NT2/D1 (cell line): ENCODE measurements around the gene COL26A1.
"Not testable (repeated sequence)": the region's sequence is repeated elsewhere in the genome, so short reads cannot be mapped to it uniquely, and the experiment has no call there.

Experiments used
- DNase-seq: peaks from one replicate; pipeline ENCODE4 v3.0.0-alpha.2; 2011; ENCODE audit warnings: low read depth, low spot score
- H3K27me3 ChIP-seq: 2 replicates; pipeline ENCODE4 v1.6.0; 2011; ENCODE audit warnings: mild to moderate bottlenecking; ENCODE audit not compliant: insufficient read length, insufficient read depth
- H3K36me3 ChIP-seq: 2 replicates; pipeline ENCODE4 v1.6.1; 2011; ENCODE audit warnings: mild to moderate bottlenecking, low read length, mixed read lengths; ENCODE audit not compliant: insufficient read depth, insufficient read length
- H3K4me1 ChIP-seq: 2 replicates; pipeline ENCODE4 v1.5.1; 2011; ENCODE audit not compliant: insufficient read depth, insufficient read length
- H3K4me3 ChIP-seq: 2 replicates; pipeline ENCODE4 v1.5.1; 2011; ENCODE audit warnings: low read depth; ENCODE audit not compliant: insufficient read length
- H3K9ac ChIP-seq: 2 replicates; pipeline ENCODE4 v1.6.0; 2011; ENCODE audit warnings: low read depth; ENCODE audit not compliant: insufficient read length
- H3K9me3 ChIP-seq: 2 replicates; pipeline ENCODE4 v1.5.1; 2011; ENCODE audit warnings: mild to moderate bottlenecking, low read length; ENCODE audit not compliant: insufficient read depth
- SUZ12 ChIP-seq: IDR thresholded peaks from 2 replicates; pipeline ENCODE4 v1.6.1; 2011; ENCODE audit not compliant: insufficient read length, insufficient read depth; ENCODE audit errors: extremely low read depth
- YY1 ChIP-seq: IDR thresholded peaks from 2 replicates; pipeline ENCODE4 v1.6.1; 2011; ENCODE audit not compliant: insufficient read length, insufficient read depth
- ZNF274 ChIP-seq: IDR thresholded peaks from 2 replicates; pipeline ENCODE4 v1.6.1; 2011; ENCODE audit warnings: mild to moderate bottlenecking, low read depth, low read length

The COL26A1 gene

GRCh38 chr7:101557421-101557820 is 194.7 kb downstream of the COL26A1 start:
- Histone ChIP-seq H3K36me3 (peaks cover 6% of the 10 kb centered on the region), H3K4me1 (peaks cover 13% of the 10 kb centered on the region), H3K9ac (no peak overlapping the region), H3K27me3 (no peaks in the 10 kb centered on the region), H3K4me3 (no peak overlapping the region), H3K9me3 (no peaks in the 10 kb centered on the region)
- TF ChIP-seq ZNF274 (no peak), SUZ12 (no peak), YY1 (no peak)
- DNase-seq = no peak

- Histone ChIP-seq H3K4me1 (peaks cover 11% of the 10 kb centered on the region), H3K4me3 (no peak overlapping the region), H3K9me3 (no peaks in the 10 kb centered on the region), H3K9ac (no peak overlapping the region), H3K36me3 (peaks cover 6% of the 10 kb centered on the region), H3K27me3 (no peaks in the 10 kb centered on the region)
- TF ChIP-seq SUZ12 = no peak
- TF ChIP-seq ZNF274 = no peak
- no peak for TF ChIP-seq YY1
- DNase-seq = no peak
Measured at GRCh38 chr7:101557978-101558741, 195.5 kb downstream of the COL26A1 start.

GRCh38 chr7:101558742-101559325 is 196.2 kb downstream of the COL26A1 start:
- Histone ChIP-seq H3K4me1 (peaks cover 9% of the 10 kb centered on the region), H3K4me3 (no peak overlapping the region), H3K36me3 (peaks cover 6% of the 10 kb centered on the region), H3K27me3 (no peaks in the 10 kb centered on the region), H3K9ac (no peak overlapping the region), H3K9me3 (no peaks in the 10 kb centered on the region)
- TF ChIP-seq ZNF274 (no peak), YY1 (no peak), SUZ12 (no peak)
- DNase-seq = no peak

- no peak for DNase-seq
- Histone ChIP-seq H3K27me3 (no peaks in the 10 kb centered on the region), H3K36me3 (peaks cover 6% of the 10 kb centered on the region), H3K9me3 (no peaks in the 10 kb centered on the region), H3K9ac (no peak overlapping the region), H3K4me3 (no peak overlapping the region), H3K4me1 (peaks cover 16% of the 10 kb centered on the region)
- TF ChIP-seq YY1 = no peak
- no peak for TF ChIP-seq SUZ12
- no peak for TF ChIP-seq ZNF274
Measured at GRCh38 chr7:101559586-101559985, 196.9 kb downstream of the COL26A1 start.

- not testable (repeated sequence) for DNase-seq, H3K36me3 ChIP-seq, H3K9me3 ChIP-seq, H3K27me3 ChIP-seq, H3K9ac ChIP-seq, H3K4me3 ChIP-seq
- peaks cover 16% of the 10 kb centered on the region for H3K4me1 ChIP-seq
Measured at GRCh38 chr7:101560021-101560420, 197.3 kb downstream of the COL26A1 start.

GRCh38 chr7:101560856-101561255 is 198.2 kb downstream of the COL26A1 start:
- H3K27me3 ChIP-seq = no peaks in the 10 kb centered on the region

GRCh38 chr7:101561293-101561692 is 198.6 kb downstream of the COL26A1 start:
- not testable (repeated sequence) for DNase-seq, H3K9me3 ChIP-seq, H3K9ac ChIP-seq, H3K36me3 ChIP-seq, H3K27me3 ChIP-seq, H3K4me3 ChIP-seq
- peaks cover 19% of the 10 kb centered on the region for H3K4me1 ChIP-seq

More at GRCh38 chr7:101560856-101561255, 198.2 kb downstream of the COL26A1 start:
- peaks cover 19% of the 10 kb centered on the region for H3K4me1 ChIP-seq
- H3K9ac ChIP-seq = no peak overlapping the region
- no peak overlapping the region for H3K4me3 ChIP-seq
- TF ChIP-seq SUZ12 (no peak), ZNF274 (no peak), YY1 (no peak)
- no peaks in the 10 kb centered on the region for H3K9me3 ChIP-seq
- H3K36me3 ChIP-seq = peaks cover 6% of the 10 kb centered on the region
- DNase-seq = no peak
